GM21737 (cell line): ENCODE results near the gene SH3GL3.

Source experiments
- ATAC-seq: cut with Tn5 transposase; IDR thresholded peaks from one replicate; pipeline ENCODE4 v1.9.1; 2021; ENCODE audit warnings: mild to moderate bottlenecking, moderate library complexity; ENCODE audit not compliant: unreplicated experiment

Gene SH3GL3

GRCh38 chr15:83610132-83610531, 163.0 kb downstream of the SH3GL3 start:
- ATAC-seq = no peak

GRCh38 chr15:83610901-83611685, 164.0 kb downstream of the SH3GL3 start:
- no peak for ATAC-seq

- ATAC-seq = no peak
Measured at GRCh38 chr15:83612226-83612625, 165.1 kb downstream of the SH3GL3 start.

GRCh38 chr15:83612898-83613635, 165.9 kb downstream of the SH3GL3 start:
- no peak for ATAC-seq

- ATAC-seq = no peak
Measured at GRCh38 chr15:83613714-83614113, 166.6 kb downstream of the SH3GL3 start.

- no peak for ATAC-seq
Measured at GRCh38 chr15:83616840-83617239, 169.7 kb downstream of the SH3GL3 start.

- ATAC-seq = no peak
Measured at GRCh38 chr15:83626171-83626802, 179.1 kb downstream of the SH3GL3 start.

GRCh38 chr15:83631534-83631933, 184.4 kb downstream of the SH3GL3 start:
- no peak for ATAC-seq

GRCh38 chr15:83643201-83643600, 196.1 kb downstream of the SH3GL3 start:
- no peak for ATAC-seq

GRCh38 chr15:83644439-83644838, 197.3 kb downstream of the SH3GL3 start:
- ATAC-seq = no peak

GRCh38 chr15:83650831-83651230, 203.7 kb downstream of the SH3GL3 start:
- no peak for ATAC-seq

GRCh38 chr15:83651541-83651940, 204.4 kb downstream of the SH3GL3 start:
- ATAC-seq = no peak

- no peak for ATAC-seq
Measured at GRCh38 chr15:83652626-83653204, 205.6 kb downstream of the SH3GL3 start.

- ATAC-seq = no peak
Measured at GRCh38 chr15:83653288-83653638, 206.1 kb downstream of the SH3GL3 start.

- no peak for ATAC-seq
Measured at GRCh38 chr15:83653639-83654378, 206.7 kb downstream of the SH3GL3 start, which contains the start of gene ADAMTSL3. TSS of gene ADAMTSL3 (plus strand) at chr15:83654123. CDS start at chr15:83655762, 1,639 bp downstream.

- ATAC-seq = no peak
Measured at GRCh38 chr15:83654379-83655236, 207.5 kb downstream of the SH3GL3 start.

GRCh38 chr15:83655237-83655616, 208.1 kb downstream of the SH3GL3 start:
- no peak for ATAC-seq

- ATAC-seq = no peak
Measured at GRCh38 chr15:83656192-83656591, 209.1 kb downstream of the SH3GL3 start.

- no peak for ATAC-seq
Measured at GRCh38 chr15:83656943-83657528, 209.9 kb downstream of the SH3GL3 start.
